Left lung (tissue), 10 donors: ENCODE results near the gene SLC34A3. TPM values are rescaled to one million over a fixed set of nuclear protein-coding genes. Genes with fewer than 3 reads are reported as not detected.

Experiments
- ATAC-seq: fragments of 200-7000 bp; cut with Tn5 transposase; one replicate; pipeline ENCODE4 v1.9.1; 2020; ENCODE audit warnings: moderate library complexity
- DNase-seq, 4 donors: peaks; one replicate each; pipeline ENCODE4 v3.0.0-alpha.2; 2013 to 2020
- H3K27ac ChIP-seq, 2 donors: fragments of 200-600 bp; sonication (generic) in 1 of 2; one replicate each; pipeline versions ENCODE4 v1.5.0 to v1.8.0; 2020 to 2021
- H3K27me3 ChIP-seq, 2 donors: fragments of 200-600 bp; sonication (generic) in 1 of 2; one replicate each; pipeline versions ENCODE4 v1.5.0 to v1.8.0; 2020 to 2021
- H3K36me3 ChIP-seq, 2 donors: fragments of 200-600 bp; sonication (generic) in 1 of 2; one replicate each; pipeline versions ENCODE4 v1.5.0 to v1.8.0; 2020 to 2021
- H3K4me1 ChIP-seq, 2 donors: fragments of 200-600 bp; one replicate each; pipeline ENCODE4 v1.8.0; 2021
- H3K4me3 ChIP-seq, 2 donors: fragments of 200-600 bp; sonication (generic) in 1 of 2; one replicate each; pipeline versions ENCODE4 v1.5.0 to v1.8.0; 2020 to 2021; ENCODE audit warnings: mild to moderate bottlenecking in 1 of 2
- H3K9me3 ChIP-seq, 2 donors: fragments of 200-600 bp; sonication (generic) in 1 of 2; one replicate each; pipeline versions ENCODE4 v1.5.0 to v1.8.0; 2020 to 2021
- intact Hi-C, 2 donors: fragments of 100-400 bp; cut with DNase I; formaldehyde crosslinking; loops; one replicate each; pipeline versions ENCODE4 v1.11.2 to v1.14.2; 2022
- polyA plus RNA-seq, 6 donors: library from polyadenylated mRNA; unstranded; fragments of 120-200 nt; gene quantifications; one replicate each; pipeline ENCODE4 v1.2.1, GENCODE V29; 2013; ENCODE audit not compliant: insufficient read length in 6 of 6
- total RNA-seq, 2 donors: library from RNA; stranded (reverse); fragmentation: NEBNext Ultra II Directional; extraction: Animal tissue kit (Norgen Biotek cat#: 25700); gene quantifications; one replicate each; pipeline ENCODE4 v1.2.1, GENCODE V29; 2021
- TF ChIP-seq, protein P1 (sequence below), 2 donors: fragments of 200-600 bp; sonication (generic) in 1 of 2; IDR thresholded peaks; one replicate each; pipeline versions ENCODE4 v1.5.0 to v1.8.0; 2021; ENCODE audit warnings: antibody characterized with exemption in 2 of 2
- donor health status: DM: no; HTN: yes; CAD: no.
- donor health status: DM: no; HTN: no; CAD: no.

The SLC34A3 gene
- total and polyA plus RNA-seq, 8 donors, result 0.12 to 2.8 (median 1.7) TPM; not detected in 1

DNA sequence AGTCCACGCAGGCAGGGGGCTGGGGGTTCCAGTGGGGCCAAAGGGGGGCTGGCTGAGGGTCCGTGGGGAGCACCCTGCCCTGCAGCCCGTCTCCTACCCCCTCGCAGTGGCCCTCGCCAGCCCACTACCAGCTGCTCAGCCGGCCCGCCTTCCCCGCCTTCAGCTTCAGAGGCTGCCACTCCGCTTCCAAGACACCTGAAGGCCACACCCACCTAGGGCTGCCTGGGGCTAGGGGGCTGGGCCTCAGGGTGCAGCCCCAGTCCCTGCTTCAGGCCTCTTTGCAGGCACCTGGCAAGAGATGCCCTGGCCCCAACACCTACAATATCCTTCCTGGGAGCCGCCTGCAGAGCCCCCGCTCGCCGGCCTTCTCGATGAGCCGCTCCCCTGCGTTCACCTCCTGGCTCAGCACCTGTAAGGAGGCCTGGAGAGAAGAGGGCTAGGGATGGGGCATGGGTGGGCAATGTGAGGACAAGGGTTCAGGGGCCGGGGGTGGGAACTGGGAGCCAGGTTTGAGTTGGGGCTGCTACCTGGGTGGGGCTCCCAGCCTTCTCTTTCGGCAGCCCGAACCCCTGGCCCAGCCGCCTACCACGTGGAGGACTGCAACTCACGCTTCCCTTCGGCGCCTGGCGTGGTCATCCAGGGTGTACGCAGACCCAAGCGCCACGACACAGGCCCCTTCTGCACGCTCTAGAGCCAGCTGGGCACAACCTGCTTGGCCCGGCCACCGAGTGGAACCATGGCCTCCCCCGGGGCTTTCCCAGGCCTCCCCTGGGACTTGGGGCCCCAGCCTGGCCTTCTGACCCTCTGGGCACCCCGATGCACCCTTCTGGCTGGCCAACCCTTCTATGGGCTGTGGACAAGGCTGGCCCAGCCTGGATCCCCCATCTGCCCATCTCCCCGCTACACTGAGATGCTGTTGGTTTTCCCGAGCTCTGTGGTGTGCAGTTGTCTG, 22.1 kb downstream of the SLC34A3 start:
- peak in 1 of 4 donors; percentile 32 for DNase-seq
- intact Hi-C loops, result no loop called here
- Histone ChIP-seq H3K36me3 (peaks cover 0 to 12% of the 10 kb centered on the region in 2 donors), H3K4me1 (peaks cover 13 to 28% of the 10 kb centered on the region in 2 donors), H3K4me3 (no peak overlapping the region), H3K27me3 (no peaks in the 10 kb centered on the region), H3K9me3 (no peaks in the 10 kb centered on the region), H3K27ac (no peak overlapping the region)
- no peak for ATAC-seq
- TF ChIP-seq, protein P1, sequence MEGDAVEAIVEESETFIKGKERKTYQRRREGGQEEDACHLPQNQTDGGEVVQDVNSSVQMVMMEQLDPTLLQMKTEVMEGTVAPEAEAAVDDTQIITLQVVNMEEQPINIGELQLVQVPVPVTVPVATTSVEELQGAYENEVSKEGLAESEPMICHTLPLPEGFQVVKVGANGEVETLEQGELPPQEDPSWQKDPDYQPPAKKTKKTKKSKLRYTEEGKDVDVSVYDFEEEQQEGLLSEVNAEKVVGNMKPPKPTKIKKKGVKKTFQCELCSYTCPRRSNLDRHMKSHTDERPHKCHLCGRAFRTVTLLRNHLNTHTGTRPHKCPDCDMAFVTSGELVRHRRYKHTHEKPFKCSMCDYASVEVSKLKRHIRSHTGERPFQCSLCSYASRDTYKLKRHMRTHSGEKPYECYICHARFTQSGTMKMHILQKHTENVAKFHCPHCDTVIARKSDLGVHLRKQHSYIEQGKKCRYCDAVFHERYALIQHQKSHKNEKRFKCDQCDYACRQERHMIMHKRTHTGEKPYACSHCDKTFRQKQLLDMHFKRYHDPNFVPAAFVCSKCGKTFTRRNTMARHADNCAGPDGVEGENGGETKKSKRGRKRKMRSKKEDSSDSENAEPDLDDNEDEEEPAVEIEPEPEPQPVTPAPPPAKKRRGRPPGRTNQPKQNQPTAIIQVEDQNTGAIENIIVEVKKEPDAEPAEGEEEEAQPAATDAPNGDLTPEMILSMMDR (IDR thresholded peaks at IDR 0.05), result no peak

DNA sequence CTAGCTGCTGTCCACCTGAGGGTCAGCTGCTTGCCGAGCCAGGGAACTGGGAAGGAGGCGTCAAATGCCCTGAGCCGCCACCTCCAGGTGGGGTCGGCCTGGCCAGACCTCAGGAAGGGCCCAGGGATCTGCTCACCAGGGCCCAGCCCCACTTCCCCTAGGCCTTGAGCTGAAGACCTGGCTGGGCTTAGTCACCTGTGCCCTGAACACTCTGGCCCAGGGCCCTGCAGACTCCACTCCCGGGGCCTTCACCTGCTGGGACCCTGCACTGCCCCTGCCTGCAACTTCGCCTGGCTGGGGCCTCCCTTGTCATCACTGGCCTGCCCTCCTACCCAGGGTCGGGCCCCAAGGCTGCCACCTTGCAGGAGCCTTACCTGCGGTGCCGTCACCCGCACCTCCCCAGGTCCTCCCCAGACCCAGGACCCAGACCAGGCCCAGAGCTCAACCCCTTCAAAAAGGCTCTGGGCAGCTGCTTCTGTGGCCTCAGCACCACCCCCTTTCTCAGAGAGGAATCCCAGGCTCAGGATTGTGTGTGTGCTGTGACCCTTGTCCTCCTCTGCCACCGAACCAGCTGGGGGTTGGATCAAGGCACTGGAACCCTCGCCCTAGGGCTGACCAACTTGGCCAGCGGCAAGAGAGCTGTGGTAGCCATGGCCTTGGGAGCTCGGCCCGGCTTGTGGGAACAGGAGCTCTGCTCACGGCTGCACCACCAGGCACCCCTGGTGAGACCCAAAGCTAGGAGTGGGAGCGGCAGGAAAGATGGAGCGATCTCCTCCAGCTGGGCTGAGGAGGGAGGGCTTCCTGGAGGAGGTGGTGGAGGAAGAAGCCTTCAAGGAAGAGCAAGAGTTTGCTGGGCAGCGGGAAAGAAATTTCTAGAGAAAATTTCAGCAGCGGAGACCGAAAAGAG, 23.3 kb downstream of the SLC34A3 start:
- peak; percentile 1 for ATAC-seq

DNA sequence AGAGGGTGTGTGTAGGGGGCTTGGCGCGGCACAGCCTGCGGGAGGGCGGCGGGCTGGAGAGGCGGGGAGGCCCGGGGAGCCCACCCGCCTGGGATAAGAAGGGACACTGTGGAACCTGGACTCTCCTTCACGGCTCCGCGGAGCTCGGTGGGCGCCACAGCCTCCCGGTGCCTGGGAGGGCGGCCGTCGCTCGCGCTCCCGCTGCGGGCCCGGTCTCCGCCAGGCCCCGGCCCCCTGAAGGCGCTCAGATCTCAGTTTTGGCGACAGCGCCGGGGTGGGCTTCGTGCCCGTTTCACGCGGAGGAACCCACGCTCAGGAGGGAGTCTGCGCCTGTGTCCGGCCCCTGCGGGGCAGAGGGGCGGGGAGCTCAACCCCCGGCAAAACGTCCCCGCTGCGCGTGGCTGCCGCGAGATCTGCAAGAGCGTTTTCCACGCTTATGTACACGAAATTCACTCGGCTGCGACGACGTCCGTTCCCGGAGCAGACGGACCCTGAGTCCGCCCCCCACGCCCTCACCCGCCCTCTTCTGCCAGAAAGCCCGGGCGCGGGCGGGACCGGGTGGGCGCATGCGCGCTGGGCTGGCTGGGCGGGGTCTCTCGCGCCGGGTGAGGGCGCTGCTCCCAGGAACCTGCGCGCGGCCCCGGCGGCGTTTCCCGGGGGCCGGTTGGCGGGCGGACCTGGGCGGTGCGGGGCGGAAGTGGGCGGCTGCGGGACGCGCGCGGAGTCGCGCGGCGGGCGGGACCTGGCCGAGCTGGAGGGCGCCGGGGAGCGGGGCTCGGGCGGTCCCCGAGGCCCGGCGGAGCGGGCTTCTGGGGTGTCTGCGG, 24.1 kb downstream of the SLC34A3 start, which contains the start of gene NELFB:
Gene NELFB (plus strand): TSS at position 704 of the 824 bp plus-strand sequence.
- Histone ChIP-seq H3K9me3 (no peaks in the 10 kb centered on the region), H3K27me3 (no peaks in the 10 kb centered on the region), H3K27ac (peak within 1 kb of the TSS; percentile 53 to 83), H3K36me3 (peaks cover 0 to 27% of the 10 kb centered on the region in 2 donors), H3K4me3 (peak within 1 kb of the TSS; percentile 98 to 99), H3K4me1 (peaks cover 13 to 28% of the 10 kb centered on the region in 2 donors)
- ATAC-seq, result peak; percentile 93
- intact Hi-C loops, result no loop called here
- TF ChIP-seq, protein P1 (IDR thresholded peaks at IDR 0.05), result no peak
- DNase-seq, result peak; percentile 91 to 99 (median 94)

More for the DNA sequence above, 23.3 kb downstream of the SLC34A3 start:
- Histone ChIP-seq H3K36me3 (peaks cover 0 to 22% of the 10 kb centered on the region in 2 donors), H3K27me3 (no peaks in the 10 kb centered on the region), H3K4me3 (peak overlapping the region; percentile 98 to 99), H3K4me1 (peaks cover 13 to 28% of the 10 kb centered on the region in 2 donors), H3K27ac (peak overlapping the region in 1 of 2 donors; percentile 83), H3K9me3 (no peaks in the 10 kb centered on the region)
- TF ChIP-seq, protein P1 (IDR thresholded peaks at IDR 0.05), result no peak
- no peak for DNase-seq
- intact Hi-C loops, result no loop called here

DNA sequence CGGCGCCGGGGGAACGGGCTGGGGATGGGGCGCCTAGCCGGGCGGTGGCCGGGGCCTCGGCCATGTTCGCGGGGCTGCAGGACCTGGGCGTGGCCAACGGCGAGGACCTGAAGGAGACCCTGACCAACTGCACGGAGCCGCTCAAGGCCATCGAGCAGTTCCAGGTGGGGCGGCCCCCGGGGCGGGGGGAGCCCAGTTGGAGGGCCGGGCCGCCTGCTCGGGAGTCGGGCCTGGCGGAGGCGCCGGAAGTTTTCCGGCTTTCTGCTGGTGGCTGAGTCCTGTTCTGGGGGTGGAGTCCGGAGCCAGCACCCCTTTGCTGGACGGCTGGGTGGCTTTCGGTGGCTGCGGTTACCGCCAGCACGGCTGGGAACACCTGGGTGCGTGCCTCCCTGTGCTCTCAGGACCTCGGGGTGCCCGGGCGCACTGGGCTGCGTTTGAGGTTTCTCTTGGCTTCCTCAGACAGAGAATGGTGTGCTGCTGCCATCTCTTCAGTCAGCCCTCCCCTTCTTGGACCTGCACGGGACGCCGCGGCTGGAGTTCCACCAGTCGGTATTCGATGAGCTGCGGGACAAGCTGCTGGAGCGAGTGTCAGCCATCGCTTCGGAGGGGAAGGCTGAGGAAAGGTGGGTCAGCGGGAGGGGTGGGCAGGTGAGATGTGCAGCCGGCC, 24.9 kb downstream of the SLC34A3 start:
- Histone ChIP-seq H3K4me3 (peak overlapping the region; percentile 98 to 99), H3K4me1 (peaks cover 13 to 28% of the 10 kb centered on the region in 2 donors), H3K27ac (peak overlapping the region; percentile 53 to 83), H3K27me3 (no peaks in the 10 kb centered on the region), H3K36me3 (peaks cover 0 to 27% of the 10 kb centered on the region in 2 donors), H3K9me3 (no peaks in the 10 kb centered on the region)
- ATAC-seq (peak; percentile 41), DNase-seq (no peak)
- intact Hi-C loops, result no loop called here
- TF ChIP-seq, protein P1 (IDR thresholded peaks at IDR 0.05), result no peak
